GM13976 (cell line): Measurements from ENCODE around the gene MRPS31.

Experiments
- DNase-seq: peaks from one replicate; pipeline ENCODE4 v3.0.0; 2012; ENCODE audit warnings: low spot score
- in situ Hi-C: fragments of 300-500 bp; cut with MboI; formaldehyde crosslinking; loops from one replicate; pipeline ENCODE4 v1.12.0; 2022; ENCODE audit warnings: low sequenced_read_pairs, mixed read lengths, inconsistent platforms; ENCODE audit not compliant: unreplicated experiment
- TF ChIP-seq, protein P1 (sequence below): IDR thresholded peaks from 2 replicates; pipeline ENCODE4 v1.5.1; 2012; ENCODE audit warnings: borderline replicate concordance, mild to moderate bottlenecking; ENCODE audit not compliant: insufficient read depth; ENCODE audit errors: extremely low read depth, missing control alignments, control extremely low read depth

MRPS31 gene

DNA sequence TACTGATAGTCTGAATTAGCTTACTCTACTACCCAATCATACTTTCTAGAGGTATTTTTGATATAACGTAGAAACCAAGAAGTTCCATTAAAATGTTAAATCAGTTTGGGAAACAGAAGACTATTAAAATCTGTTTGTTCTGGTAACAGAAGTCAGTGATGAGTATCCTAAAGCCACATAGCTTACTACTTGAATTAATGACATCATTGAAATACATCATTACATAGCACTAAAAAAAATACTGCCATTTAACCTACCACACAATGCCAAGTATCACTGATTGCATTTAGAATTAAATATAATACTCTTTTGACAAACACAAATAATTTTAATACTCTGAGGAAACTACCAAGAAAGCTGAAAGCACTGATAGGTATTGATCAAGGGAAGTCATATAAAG, 5.4 kb downstream of the MRPS31 start:
- in situ Hi-C loops, result loop anchor here (10.0 kb wide), 1 partner anchor 71 kb away; no protein-coding TSS in a partner anchor
- no peak for DNase-seq
- TF ChIP-seq, protein P1, sequence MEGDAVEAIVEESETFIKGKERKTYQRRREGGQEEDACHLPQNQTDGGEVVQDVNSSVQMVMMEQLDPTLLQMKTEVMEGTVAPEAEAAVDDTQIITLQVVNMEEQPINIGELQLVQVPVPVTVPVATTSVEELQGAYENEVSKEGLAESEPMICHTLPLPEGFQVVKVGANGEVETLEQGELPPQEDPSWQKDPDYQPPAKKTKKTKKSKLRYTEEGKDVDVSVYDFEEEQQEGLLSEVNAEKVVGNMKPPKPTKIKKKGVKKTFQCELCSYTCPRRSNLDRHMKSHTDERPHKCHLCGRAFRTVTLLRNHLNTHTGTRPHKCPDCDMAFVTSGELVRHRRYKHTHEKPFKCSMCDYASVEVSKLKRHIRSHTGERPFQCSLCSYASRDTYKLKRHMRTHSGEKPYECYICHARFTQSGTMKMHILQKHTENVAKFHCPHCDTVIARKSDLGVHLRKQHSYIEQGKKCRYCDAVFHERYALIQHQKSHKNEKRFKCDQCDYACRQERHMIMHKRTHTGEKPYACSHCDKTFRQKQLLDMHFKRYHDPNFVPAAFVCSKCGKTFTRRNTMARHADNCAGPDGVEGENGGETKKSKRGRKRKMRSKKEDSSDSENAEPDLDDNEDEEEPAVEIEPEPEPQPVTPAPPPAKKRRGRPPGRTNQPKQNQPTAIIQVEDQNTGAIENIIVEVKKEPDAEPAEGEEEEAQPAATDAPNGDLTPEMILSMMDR, result no peak

DNA sequence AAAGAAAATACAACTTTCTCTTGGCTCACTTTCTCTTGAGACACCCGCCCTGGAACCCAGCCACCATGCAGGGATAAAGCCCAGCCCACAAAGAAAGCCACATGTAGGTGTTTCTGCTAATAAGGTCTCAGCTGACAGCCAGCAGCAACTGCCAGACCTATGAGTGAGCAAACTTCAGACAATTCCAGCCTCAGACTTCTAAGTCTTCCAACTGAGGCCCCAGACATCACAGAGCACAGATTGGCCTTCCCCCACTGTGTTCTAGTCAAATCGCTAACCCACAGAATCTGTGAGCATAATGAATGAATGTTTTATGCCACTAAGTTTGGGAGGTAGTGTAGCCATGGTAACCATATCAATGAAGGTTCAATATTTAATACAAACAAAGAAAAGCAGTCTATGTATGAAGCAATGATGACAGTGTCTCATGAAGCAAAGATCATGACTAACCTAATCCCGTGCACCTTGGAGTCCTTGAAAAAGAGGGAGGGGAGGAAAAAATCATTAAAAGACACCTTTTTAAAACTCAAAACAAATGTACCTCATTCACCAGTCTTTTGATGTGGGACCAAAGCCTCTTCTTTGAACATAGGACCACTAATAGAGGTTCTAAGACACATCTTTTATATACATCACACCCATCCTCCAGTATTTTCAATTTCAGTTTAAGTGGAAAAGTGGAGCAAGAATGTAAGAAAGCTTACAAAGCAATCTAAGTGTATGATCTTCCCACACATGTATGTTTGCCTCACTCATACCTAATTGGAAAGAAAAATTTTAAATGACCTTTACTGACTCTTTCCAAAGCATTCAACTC, 6.2 kb downstream of the MRPS31 start:
- no peak for DNase-seq
- in situ Hi-C loops, result loop anchor here (10.0 kb wide), 1 partner anchor 70 kb away; no protein-coding TSS in a partner anchor
- TF ChIP-seq, protein P1, result no peak

DNA sequence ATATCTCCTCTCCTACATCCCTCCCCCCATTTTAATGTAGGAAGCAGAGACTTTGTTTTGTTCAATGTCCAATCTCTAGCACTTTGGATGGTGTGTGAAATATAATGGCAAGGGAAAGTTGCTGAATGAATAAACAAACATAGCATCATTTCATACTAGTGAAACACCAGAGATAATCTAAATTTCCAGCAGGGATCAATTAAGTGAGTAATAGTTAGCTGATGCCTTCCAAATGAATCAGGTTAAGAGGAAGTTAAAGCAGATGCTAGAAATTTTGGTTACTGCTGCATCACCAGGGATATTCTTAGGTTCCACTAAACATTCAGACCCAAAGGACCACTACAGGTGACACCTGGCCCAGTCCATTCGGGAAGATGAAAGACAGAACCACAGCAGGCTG, 8.1 kb downstream of the MRPS31 start:
- in situ Hi-C loops, result loop anchor here (10.0 kb wide), 1 partner anchor 68 kb away; no protein-coding TSS in a partner anchor

DNA sequence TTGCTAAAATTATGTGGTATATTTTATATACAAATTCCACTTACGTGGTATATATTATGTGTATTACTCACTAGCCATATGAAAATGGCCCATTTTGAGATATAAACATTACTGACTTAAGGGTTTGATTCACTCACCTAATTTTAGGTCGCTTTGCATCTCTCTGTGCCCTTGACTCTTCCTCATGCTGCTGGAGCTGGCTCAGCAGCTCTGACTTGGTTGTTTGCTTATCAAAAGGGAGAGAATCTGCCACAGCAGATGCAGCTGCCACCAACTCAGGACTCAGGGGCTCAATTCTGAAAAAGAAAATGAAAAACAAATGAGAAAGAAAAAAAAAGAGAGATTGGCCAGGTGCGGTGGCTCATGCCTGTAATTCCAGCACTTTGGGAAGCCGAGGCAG, 12.2 kb downstream of the MRPS31 start:
- TF ChIP-seq, protein P1, result no peak
- in situ Hi-C loops, result no loop called here
- no peak for DNase-seq

More for the DNA sequence above, 8.1 kb downstream of the MRPS31 start:
- no peak for DNase-seq
- TF ChIP-seq, protein P1, result no peak

DNA sequence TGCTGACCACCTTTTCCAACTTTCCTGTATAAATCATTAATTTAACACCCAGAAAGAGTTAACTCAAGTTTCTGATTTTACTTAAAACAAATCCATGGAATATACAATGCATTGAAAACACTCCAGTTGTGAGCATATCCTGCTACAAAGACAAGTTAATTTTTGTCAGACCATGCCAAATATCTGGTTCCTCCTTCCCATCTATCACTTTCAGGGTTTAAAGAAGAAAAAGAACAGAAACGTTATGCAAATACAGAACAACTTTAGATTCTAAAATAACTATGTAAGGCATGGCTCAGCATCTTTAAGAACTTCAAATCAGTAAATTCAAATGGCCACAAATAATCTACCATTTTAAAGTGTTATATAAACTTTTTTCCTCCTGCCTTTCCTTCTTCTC, 14.9 kb downstream of the MRPS31 start:
- in situ Hi-C loops, result no loop called here
- DNase-seq, result no peak

DNA sequence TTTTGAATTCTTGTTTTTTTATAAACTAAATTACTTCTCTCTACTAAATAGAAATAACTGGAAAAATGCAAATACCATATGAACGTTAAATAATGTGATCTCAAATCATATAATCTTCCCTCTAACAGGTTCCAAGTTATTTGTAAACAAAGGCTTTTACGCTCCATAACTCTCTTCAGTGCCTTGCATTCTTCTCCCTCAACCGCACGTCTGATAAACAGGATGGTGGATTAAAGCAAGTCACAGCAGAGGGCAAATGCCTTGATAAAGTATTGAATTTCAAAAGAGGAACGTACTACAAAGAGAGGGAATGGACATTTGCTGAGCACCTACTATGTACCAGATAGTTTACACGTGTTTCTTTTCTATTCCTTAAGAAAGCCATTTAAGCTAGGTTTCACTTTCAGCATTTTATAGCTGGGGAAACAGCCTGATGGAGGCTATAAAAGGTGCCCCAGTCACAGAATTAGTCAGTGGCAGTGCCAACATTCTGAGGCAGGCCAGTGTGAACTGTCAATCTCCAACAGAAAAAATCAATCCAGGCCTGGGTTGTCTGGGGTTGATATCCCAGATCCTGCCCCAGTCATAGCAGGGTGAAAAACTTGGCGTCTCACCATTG, 15.8 kb downstream of the MRPS31 start:
- in situ Hi-C loops, result no loop called here
- DNase-seq, result no peak
- TF ChIP-seq, protein P1, result no peak

More for the DNA sequence above, 14.9 kb downstream of the MRPS31 start:
- TF ChIP-seq, protein P1, result no peak
